HepG2 (cell line): ENCODE results near the gene BIVM. TPM values are rescaled to one million over a fixed set of nuclear protein-coding genes. Genes with fewer than 3 reads are reported as not detected.
A peak's percentile ranks its signal among the peaks of the same experiment; 100 is the strongest.

ENCODE experiments used
- AKAP8 ChIP-seq: sonication (generic); formaldehyde crosslinking; IDR thresholded peaks from 2 replicates; pipeline ENCODE4 v1.5.1; 2020; ENCODE audit warnings: mild to moderate bottlenecking, missing genetic modification reagents
- BCL6 ChIP-seq: IDR thresholded peaks from 2 replicates; pipeline ENCODE4 v1.6.1; 2016; ENCODE audit warnings: missing genetic modification reagents, missing compliant biosample characterization
- BORCS8-MEF2B ChIP-seq: sonication (generic); formaldehyde crosslinking; IDR thresholded peaks from 2 replicates; pipeline ENCODE4 v1.8.0; 2022; ENCODE audit warnings: mild to moderate bottlenecking, missing genetic modification reagents
- FOSL2 ChIP-seq: sonication (generic); formaldehyde crosslinking; IDR thresholded peaks from 2 replicates; pipeline ENCODE4 v1.4.0; 2020; ENCODE audit warnings: missing genetic modification reagents
- HDAC1 ChIP-seq: sonication (generic); formaldehyde crosslinking; IDR thresholded peaks from 2 replicates; pipeline ENCODE4 v1.5.1; 2020; ENCODE audit warnings: mild to moderate bottlenecking, missing genetic modification reagents
- HOXA3 ChIP-seq: sonication (generic); formaldehyde crosslinking; IDR thresholded peaks from 2 replicates; pipeline ENCODE4 v1.5.0; 2020; ENCODE audit warnings: missing genetic modification reagents
- KDM5B ChIP-seq: sonication (generic); formaldehyde crosslinking; IDR thresholded peaks from 2 replicates; pipeline ENCODE4 v1.4.0; 2020; ENCODE audit warnings: missing genetic modification reagents, mild to moderate bottlenecking, borderline replicate concordance
- KMT2B ChIP-seq: IDR thresholded peaks from 2 replicates; pipeline ENCODE4 v1.6.1; 2016; ENCODE audit warnings: missing genetic modification reagents, missing compliant biosample characterization
- PRDM4 ChIP-seq: sonication (generic); formaldehyde crosslinking; IDR thresholded peaks from 2 replicates; pipeline ENCODE4 v1.9.0; 2021; ENCODE audit warnings: missing genetic modification reagents, borderline replicate concordance
- RNF2 ChIP-seq: fragments of 450-650 bp; conservative IDR thresholded peaks from 2 replicates; pipeline ENCODE4 v1.6.1; 2016; ENCODE audit warnings: low read depth
- RXRB ChIP-seq: IDR thresholded peaks from 2 replicates; pipeline ENCODE4 v1.6.1; 2016; ENCODE audit warnings: borderline replicate concordance, missing genetic modification reagents, missing compliant biosample characterization
- SP1 ChIP-seq, 2 experiments: fragments of 450-650 bp in 1 of 2; sonication (generic) in 1 of 2; formaldehyde crosslinking in 1 of 2; IDR thresholded peaks; 2 replicates each; pipeline versions ENCODE4 v1.4.0 to v1.6.1; 2016 to 2020; ENCODE audit warnings: missing genetic modification reagents in 1 of 2
- SP4 ChIP-seq: sonication (generic); formaldehyde crosslinking; IDR thresholded peaks from 2 replicates; pipeline ENCODE4 v1.8.1; 2023; ENCODE audit warnings: mild to moderate bottlenecking, missing genetic modification reagents
- THYN1 ChIP-seq: sonication (generic); formaldehyde crosslinking; IDR thresholded peaks from 2 replicates; pipeline ENCODE4 v1.8.1; 2023; ENCODE audit warnings: low read depth, mild to moderate bottlenecking, moderate library complexity, missing genetic modification reagents, borderline replicate concordance
- ZMYM2 ChIP-seq: sonication (generic); formaldehyde crosslinking; IDR thresholded peaks from 2 replicates; pipeline ENCODE4 v1.8.0; 2022; ENCODE audit warnings: mild to moderate bottlenecking, missing genetic modification reagents
- ZNF12 ChIP-seq: sonication (generic); formaldehyde crosslinking; IDR thresholded peaks from 2 replicates; pipeline ENCODE4 v1.5.0; 2020; ENCODE audit warnings: missing genetic modification reagents
- ZNF282 ChIP-seq: fragments of 450-650 bp; IDR thresholded peaks from 2 replicates; pipeline ENCODE4 v1.6.1; 2018; ENCODE audit not compliant: partially characterized antibody
- ZNF609 ChIP-seq: sonication (generic); formaldehyde crosslinking; IDR thresholded peaks from 2 replicates; pipeline ENCODE4 v1.4.0; 2020; ENCODE audit warnings: mild to moderate bottlenecking, missing genetic modification reagents, borderline replicate concordance
- ZNF737 ChIP-seq: sonication (generic); formaldehyde crosslinking; IDR thresholded peaks from 2 replicates; pipeline ENCODE4 v1.5.0; 2020; ENCODE audit warnings: missing genetic modification reagents, mild to moderate bottlenecking, borderline replicate concordance
- polyA plus RNA-seq, 8 experiments: library from polyadenylated mRNA; depleted of rRNA in 3 of 8; stranded (reverse) in 7 of 8; unstranded in 1 of 8; fragments of >200 nt; fragmentation: Illumina TruSeq in 4 of 8; extraction: Trizol in 4 of 8; gene quantifications; 2 replicates each; pipeline versions ENCODE4 v1.2.1 to v1.2.3, GENCODE V29; 2011 to 2016; ENCODE audit warnings: low read depth in 4 of 8, missing spikeins in 1 of 8, mixed read lengths in 1 of 8; ENCODE audit not compliant: insufficient read depth in 1 of 8
- total RNA-seq, 5 experiments: library from RNA; depleted of rRNA; stranded (reverse); fragments of >200 nt; fragmentation: Illumina TruSeq; extraction: Trizol; gene quantifications; 2 replicates each; pipeline ENCODE4 v1.2.3, GENCODE V29; 2016; ENCODE audit warnings: low read depth in 1 of 5
- TF ChIP-seq, protein P1 (sequence below): sonication (generic); formaldehyde crosslinking; IDR thresholded peaks from 2 replicates; pipeline ENCODE4 v1.5.1; 2020; ENCODE audit warnings: missing genetic modification reagents, mild to moderate bottlenecking, borderline replicate concordance

Gene BIVM
- total and polyA plus RNA-seq, 2 of the 13 experiments (the other 11 are each of a cell fraction or from before 2014, with no cell fraction given), result 10.4 to 15.8 TPM

- 0 out of 2 replicates have a peak, but pooled peaks have one; percentile 38 for TF ChIP-seq ZNF609
- TF ChIP-seq ZNF737 (CRISPR knock-in tag), result no peak
- TF ChIP-seq RNF2, result no peak
- peak; percentile 47; the same call in 1 of the 2 replicates for TF ChIP-seq HOXA3 (CRISPR knock-in tag)
- no peak for TF ChIP-seq ZNF282
- TF ChIP-seq BCL6 (CRISPR knock-in tag), result peak; percentile 46
- no peak for TF ChIP-seq FOSL2 (CRISPR knock-in tag)
- peak; percentile 22; the same call in 1 of the 2 replicates for TF ChIP-seq RXRB
- TF ChIP-seq SP1 (IDR thresholded peaks at IDR 0.05), result no peak
- TF ChIP-seq SP1 (CRISPR knock-in tag; IDR thresholded peaks at IDR 0.05), result peak; percentile 33; the same call in 1 of the 2 replicates
- TF ChIP-seq AKAP8, result no peak
- peak; percentile 90 for TF ChIP-seq KMT2B (CRISPR knock-in tag)
- 0 out of 2 replicates have a peak, but pooled peaks have one; percentile 25 for TF ChIP-seq BORCS8-MEF2B (CRISPR knock-in tag)
- TF ChIP-seq SP4 (CRISPR knock-in tag), result 0 out of 2 replicates have a peak, but pooled peaks have one; percentile 30
- TF ChIP-seq ZMYM2 (CRISPR knock-in tag), result 0 out of 2 replicates have a peak, but pooled peaks have one; percentile 25
- peak; percentile 75 for TF ChIP-seq HDAC1 (CRISPR knock-in tag)
- TF ChIP-seq ZNF12 (CRISPR knock-in tag), result peak; percentile 21; the same call in 1 of the 2 replicates
- TF ChIP-seq PRDM4 (CRISPR knock-in tag), result no peak
- TF ChIP-seq, protein P1, sequence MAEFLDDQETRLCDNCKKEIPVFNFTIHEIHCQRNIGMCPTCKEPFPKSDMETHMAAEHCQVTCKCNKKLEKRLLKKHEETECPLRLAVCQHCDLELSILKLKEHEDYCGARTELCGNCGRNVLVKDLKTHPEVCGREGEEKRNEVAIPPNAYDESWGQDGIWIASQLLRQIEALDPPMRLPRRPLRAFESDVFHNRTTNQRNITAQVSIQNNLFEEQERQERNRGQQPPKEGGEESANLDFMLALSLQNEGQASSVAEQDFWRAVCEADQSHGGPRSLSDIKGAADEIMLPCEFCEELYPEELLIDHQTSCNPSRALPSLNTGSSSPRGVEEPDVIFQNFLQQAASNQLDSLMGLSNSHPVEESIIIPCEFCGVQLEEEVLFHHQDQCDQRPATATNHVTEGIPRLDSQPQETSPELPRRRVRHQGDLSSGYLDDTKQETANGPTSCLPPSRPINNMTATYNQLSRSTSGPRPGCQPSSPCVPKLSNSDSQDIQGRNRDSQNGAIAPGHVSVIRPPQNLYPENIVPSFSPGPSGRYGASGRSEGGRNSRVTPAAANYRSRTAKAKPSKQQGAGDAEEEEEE (CRISPR knock-in tag), result no peak
- no peak for TF ChIP-seq THYN1
- TF ChIP-seq KDM5B (CRISPR knock-in tag), result peak; percentile 70; the same call in 1 of the 2 replicates
Observed at GRCh38 chr13:102798581-102799425, at the start of gene BIVM, which contains the start of gene POGLUT2 (continued).
